HG02870 (cell line): Measurements from ENCODE around the gene CDH12.

Experiments used
- ATAC-seq: cut with Tn5 transposase; IDR thresholded peaks from one replicate; pipeline ENCODE4 v1.9.1; 2021; ENCODE audit warnings: mild to moderate bottlenecking, moderate library complexity; ENCODE audit not compliant: unreplicated experiment

The CDH12 gene

GRCh38 chr5:21856987-21857386 is 996.2 kb downstream of the CDH12 start:
- no peak for ATAC-seq

GRCh38 chr5:21847300-21847699 is 1005.8 kb downstream of the CDH12 start:
- no peak for ATAC-seq

- ATAC-seq, result no peak
These were observed 1008.2 kb downstream of the CDH12 start for GRCh38 chr5:21844960-21845359.

- no peak for ATAC-seq
These were observed 1018.3 kb downstream of the CDH12 start for GRCh38 chr5:21834863-21835262.

GRCh38 chr5:21831145-21831787 is 1021.9 kb downstream of the CDH12 start:
- ATAC-seq, result peak; percentile 53

- ATAC-seq, result no peak
These were observed 1026.3 kb downstream of the CDH12 start for GRCh38 chr5:21826884-21827283.

- no peak for ATAC-seq
These were observed 1029.6 kb downstream of the CDH12 start for GRCh38 chr5:21823588-21823987.

- ATAC-seq, result no peak
These were observed 1030.0 kb downstream of the CDH12 start for GRCh38 chr5:21823076-21823574.

- ATAC-seq, result no peak
These were observed 1032.6 kb downstream of the CDH12 start for GRCh38 chr5:21820527-21820926.

- ATAC-seq, result no peak
These were observed 1034.8 kb downstream of the CDH12 start for GRCh38 chr5:21818370-21818720.

GRCh38 chr5:21817668-21818369 is 1035.3 kb downstream of the CDH12 start:
- no peak for ATAC-seq

- ATAC-seq, result no peak
These were observed 1042.3 kb downstream of the CDH12 start for GRCh38 chr5:21810737-21811316.

- no peak for ATAC-seq
These were observed 1043.5 kb downstream of the CDH12 start for GRCh38 chr5:21809611-21810010.

- no peak for ATAC-seq
These were observed 1045.2 kb downstream of the CDH12 start for GRCh38 chr5:21807953-21808352.

GRCh38 chr5:21806943-21807342 is 1046.2 kb downstream of the CDH12 start:
- ATAC-seq, result no peak

- no peak for ATAC-seq
These were observed 1046.9 kb downstream of the CDH12 start for GRCh38 chr5:21806271-21806670.

GRCh38 chr5:21802869-21803490 is 1050.2 kb downstream of the CDH12 start:
- ATAC-seq, result peak; percentile 40

- no peak for ATAC-seq
These were observed 1051.0 kb downstream of the CDH12 start for GRCh38 chr5:21802100-21802499.

- no peak for ATAC-seq
These were observed 1060.4 kb downstream of the CDH12 start for GRCh38 chr5:21792748-21793147.

- no peak for ATAC-seq
These were observed 1061.8 kb downstream of the CDH12 start for GRCh38 chr5:21791304-21791703.

GRCh38 chr5:21784487-21784886 is 1068.7 kb downstream of the CDH12 start:
- no peak for ATAC-seq
